GM12873 (cell line): ENCODE results near the gene HIRIP3.
A peak's percentile ranks its signal among the peaks of the same experiment; 100 is the strongest.

Experiments used
- CTCF ChIP-seq: IDR thresholded peaks from 2 replicates; pipeline ENCODE4 v1.5.1; 2012; ENCODE audit warnings: low read depth, mild to moderate bottlenecking, moderate library complexity, low read length, control low read depth; ENCODE audit not compliant: insufficient read depth; ENCODE audit errors: missing control alignments

The HIRIP3 gene

GRCh38 chr16:29995324-29995910 lies at the start of gene HIRIP3:
HIRIP3 (minus strand) TSS chr16:29995617; CDS start chr16:29995605, 12 bp downstream.
- no peak for TF ChIP-seq CTCF

GRCh38 chr16:30041841-30042240 lies 46.4 kb upstream of the HIRIP3 start:
- peak; percentile 27 for TF ChIP-seq CTCF

- TF ChIP-seq CTCF: no peak
Observed at GRCh38 chr16:30040221-30040620, 44.8 kb upstream of the HIRIP3 start.

- no peak for TF ChIP-seq CTCF
Observed at GRCh38 chr16:30033270-30033669, 37.9 kb upstream of the HIRIP3 start.

- peak; percentile 85 for TF ChIP-seq CTCF
Observed at GRCh38 chr16:30032083-30032819, 36.8 kb upstream of the HIRIP3 start.

GRCh38 chr16:30031477-30031918 lies 36.1 kb upstream of the HIRIP3 start:
- TF ChIP-seq CTCF: no peak

- no peak for TF ChIP-seq CTCF
Observed at GRCh38 chr16:30030841-30031413, 35.5 kb upstream of the HIRIP3 start, which contains the start of gene TLCD3B. TLCD3B (minus strand) TSS chr16:30031271; CDS start chr16:30030527, 744 bp downstream.
